A549 treated with dexamethasone at 1 μM for 4 hours (cell line): ENCODE measurements around the gene ZNF563. TPM values are rescaled to one million over a fixed set of nuclear protein-coding genes. Genes with fewer than 3 reads are reported as not detected.

Experiments
- total RNA-seq: library from RNA; stranded (reverse); fragments of 200-300 nt; extraction: Qiagen RNA extraction; gene quantifications from 5 replicates; pipeline ENCODE4 v1.2.3, GENCODE V29; 2022

The ZNF563 gene
- total RNA-seq: not detected in 5 replicates

GRCh38 chr19:12333162-12334159, at the start of gene ZNF563:
Gene ZNF563 (minus strand): TSS chr19:12333633. CDS start chr19:12333482, 151 bp downstream.

DNA sequence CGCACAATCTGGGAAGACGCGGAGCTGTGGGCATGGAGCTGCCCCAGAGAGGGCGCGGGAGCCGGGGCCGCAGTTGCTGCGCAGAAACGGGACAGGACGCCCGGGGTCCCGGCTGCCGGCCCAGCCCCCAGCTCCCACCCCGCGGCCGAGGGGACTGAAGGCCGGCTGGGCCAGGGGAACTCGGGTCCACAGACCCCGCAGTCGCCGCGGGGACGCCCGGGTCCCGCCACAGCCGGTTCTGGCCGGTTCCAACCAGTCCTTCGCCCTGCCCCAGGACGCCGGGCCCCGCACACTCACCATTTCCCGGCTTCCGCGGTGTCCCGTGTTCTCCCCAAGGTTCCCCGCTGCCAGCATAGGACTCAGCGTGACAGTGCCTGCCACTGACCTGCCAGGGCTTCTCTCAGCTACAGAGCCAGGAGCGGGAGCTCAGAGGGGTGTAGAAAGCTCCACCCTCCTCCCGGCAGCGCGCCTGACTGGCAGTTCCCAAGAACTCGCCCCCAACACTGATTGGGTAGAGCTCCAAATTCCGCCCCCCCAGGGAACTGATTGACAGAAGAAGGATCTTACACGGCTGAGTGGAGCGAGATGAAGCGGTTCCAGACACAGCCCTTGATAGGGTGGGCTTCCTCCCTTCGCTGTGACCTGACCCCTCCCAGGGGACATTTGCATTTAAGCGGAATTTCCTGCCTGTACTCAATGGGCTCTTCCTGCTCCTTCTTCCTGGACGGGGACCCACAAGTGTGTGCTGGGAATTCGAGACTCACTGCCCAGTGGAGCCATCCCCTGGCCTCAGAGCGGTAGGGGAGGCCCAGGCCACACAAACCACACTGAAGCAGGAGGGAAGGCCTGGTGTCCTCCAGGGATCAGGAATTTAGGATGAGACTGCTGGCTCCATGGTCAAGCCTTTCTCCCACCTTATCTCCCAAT, 32.1 kb upstream of the ZNF563 start, which contains the start of gene ZNF442:
TSS of gene ZNF442 (minus strand) at position 448 of the 927 bp plus-strand sequence. CDS start 2,052 bp downstream, outside the sequence.

DNA sequence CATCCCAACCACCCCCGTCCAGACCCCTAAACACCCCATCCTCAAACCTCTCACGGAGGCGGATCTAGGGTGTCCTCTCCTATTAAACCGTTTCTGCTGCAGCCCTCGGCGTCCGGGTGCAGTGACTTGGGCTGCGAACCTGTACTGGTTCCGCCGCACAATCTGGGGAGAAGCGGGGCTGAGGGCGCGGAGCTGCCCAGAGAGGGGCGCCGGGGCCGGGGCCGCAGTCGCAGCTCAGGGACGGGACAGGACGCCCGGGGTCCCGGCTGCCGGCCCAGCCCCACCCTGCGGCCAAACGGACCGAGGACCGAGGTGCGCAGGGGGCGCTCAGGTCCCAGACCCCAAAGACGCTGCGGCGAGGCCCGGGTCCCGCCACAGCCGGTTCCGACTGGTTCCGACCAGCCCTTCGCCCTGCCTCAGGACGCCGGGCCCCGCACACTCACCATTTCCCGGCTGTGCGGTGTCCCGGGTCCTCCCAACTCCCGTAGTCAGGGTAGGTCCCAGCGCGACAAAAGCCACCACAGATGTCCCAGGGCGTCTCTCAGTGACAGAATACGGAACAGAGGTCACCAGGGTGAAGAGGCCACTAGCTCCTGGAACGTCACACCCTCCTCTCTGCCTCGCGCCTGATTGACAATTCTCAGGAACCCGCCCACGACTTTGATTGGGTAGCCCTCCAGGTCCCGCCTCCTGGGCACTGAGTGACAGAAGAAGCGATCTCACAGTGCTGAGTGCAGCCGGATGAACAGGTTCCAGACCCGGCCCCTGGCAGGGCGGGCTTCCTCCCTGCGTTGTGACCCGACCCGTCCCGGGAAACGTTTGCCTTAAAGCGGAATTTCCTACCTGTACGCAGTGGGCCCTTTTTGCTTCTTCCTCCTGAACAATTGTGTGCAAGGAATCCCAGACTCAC, 38.9 kb downstream of the ZNF563 start, which contains the start of gene ZNF44:
TSS of gene ZNF44 (minus strand) at position 635 of the 910 bp plus-strand sequence. CDS start at position 446, 189 bp downstream.

Other genes starting within 250 kb of the ZNF563 start
- gene ZNF20, start 193.3 kb downstream of the ZNF563 start, total RNA-seq: 0.07 to 0.14 TPM in 2 of 5 replicates, not detected in the others
- not detected in 5 replicates for gene ZNF625, start 176.9 kb downstream of the ZNF563 start, total RNA-seq
- gene ZNF136, start 170.5 kb downstream of the ZNF563 start, total RNA-seq: 1.3 to 1.6 TPM (median 1.5 TPM) in 5 replicates
- 0.67 to 0.88 TPM (median 0.83 TPM) in 5 replicates for gene ZNF44, start 38.8 kb downstream of the ZNF563 start, total RNA-seq
- not detected in 5 replicates for gene ZNF442, start 32.0 kb upstream of the ZNF563 start, total RNA-seq
- 1.3 to 1.6 TPM (median 1.3 TPM) in 5 replicates for gene ZNF799, start 67.6 kb upstream of the ZNF563 start, total RNA-seq
- 0.79 to 1.3 TPM (median 1.1 TPM) in 5 replicates for gene ZNF443, start 107.4 kb upstream of the ZNF563 start, total RNA-seq
- 0.02 TPM in 1 of 5 replicates, not detected in the others for gene ZNF709, start 151.2 kb upstream of the ZNF563 start, total RNA-seq
- gene ZNF564, start 217.8 kb upstream of the ZNF563 start, total RNA-seq: 1.6 to 2.0 TPM (median 1.8 TPM) in 5 replicates